HEK293 (cell line): ENCODE data around the gene PRCP.

Experiments used
- CTCF ChIA-PET: fragments of 350-600 bp; formaldehyde crosslinking; extraction: SDS; loops from one replicate; lab custom pipeline; 2021; ENCODE audit warnings: antibody characterized with exemption; lab: Yijun Ruan, JAX
- POLR2A ChIA-PET: fragments of 300-600 bp; formaldehyde crosslinking; extraction: SDS; loops from one replicate; lab custom pipeline; 2020; ENCODE audit warnings: antibody characterized with exemption, inconsistent platforms; lab: Yijun Ruan, JAX
- H3K27ac ChIP-seq: fragments of 200-500 bp; sonication (Bioruptor generic); 2 replicates; pipeline ENCODE4 v1.5.1; 2014; ENCODE audit warnings: low read depth, low read length, control low read depth, inconsistent platforms; ENCODE audit errors: extremely low read depth
- H3K36me3 ChIP-seq, 2 experiments: fragments of 200-500 bp in 1 of 2; sonication (Bioruptor generic) in 1 of 2; 1 replicate in 1 of 2; 2 replicates in 1 of 2; pipeline ENCODE4 v1.5.1; 2014 to 2017; ENCODE audit warnings: inconsistent platforms in 2 of 2, low read length in 2 of 2; ENCODE audit not compliant: control insufficient read depth in 2 of 2, insufficient read depth in 1 of 2
- H3K4me1 ChIP-seq: fragments of 200-500 bp; sonication (Bioruptor generic); 2 replicates; pipeline ENCODE4 v1.5.1; 2014; ENCODE audit warnings: mild to moderate bottlenecking, low read length, inconsistent platforms; ENCODE audit not compliant: control insufficient read depth, insufficient read depth
- H3K4me3 ChIP-seq: 2 replicates; pipeline ENCODE4 v1.5.1; 2011; ENCODE audit warnings: low read depth, mild to moderate bottlenecking, control low read depth, low read length, moderate library complexity
- H3K9me3 ChIP-seq: fragments of 200-500 bp; sonication (Bioruptor generic); 2 replicates; pipeline ENCODE4 v1.5.1; 2014; ENCODE audit warnings: low read depth, low read length, inconsistent platforms; ENCODE audit not compliant: control insufficient read depth, insufficient read depth
- KLF10 ChIP-seq: fragments of 450-650 bp; IDR thresholded peaks from 2 replicates; pipeline ENCODE4 v1.5.1; 2018; ENCODE audit warnings: missing biosample characterization, mild to moderate bottlenecking, missing genetic modification characterization
- KLF8 ChIP-seq: fragments of 450-650 bp; formaldehyde crosslinking; IDR thresholded peaks from 2 replicates; pipeline ENCODE4 v1.5.1; 2016; ENCODE audit warnings: missing biosample characterization, missing genetic modification characterization
- PRDM10 ChIP-seq: fragments of 450-650 bp; formaldehyde crosslinking; IDR thresholded peaks from 2 replicates; pipeline ENCODE4 v1.5.1; 2016; ENCODE audit warnings: missing biosample characterization, missing genetic modification characterization
- RBAK ChIP-seq: fragments of 450-650 bp; formaldehyde crosslinking; IDR thresholded peaks from 2 replicates; pipeline ENCODE4 v1.5.1; 2016; ENCODE audit warnings: missing biosample characterization, missing genetic modification characterization
- SCRT2 ChIP-seq: fragments of 450-650 bp; formaldehyde crosslinking; IDR thresholded peaks from 2 replicates; pipeline ENCODE4 v1.5.1; 2016; ENCODE audit warnings: missing biosample characterization, missing genetic modification characterization
- ZBTB20 ChIP-seq: fragments of 450-650 bp; formaldehyde crosslinking; IDR thresholded peaks from 2 replicates; pipeline ENCODE4 v1.5.1; 2016; ENCODE audit warnings: missing biosample characterization, missing genetic modification characterization
- ZBTB26 ChIP-seq: fragments of 450-650 bp; formaldehyde crosslinking; optimal IDR thresholded peaks from 2 replicates; pipeline ENCODE3; 2016; ENCODE audit warnings: missing biosample characterization, mild to moderate bottlenecking, missing genetic modification characterization
- ZBTB48 ChIP-seq: fragments of 450-650 bp; formaldehyde crosslinking; IDR thresholded peaks from 2 replicates; pipeline ENCODE4 v1.5.1; 2016; ENCODE audit warnings: missing biosample characterization, missing genetic modification characterization
- ZEB2 ChIP-seq: fragments of 450-650 bp; formaldehyde crosslinking; IDR thresholded peaks from 2 replicates; pipeline ENCODE4 v1.5.1; 2016; ENCODE audit warnings: missing biosample characterization, missing genetic modification characterization
- ZFHX2 ChIP-seq: fragments of 450-650 bp; formaldehyde crosslinking; conservative IDR thresholded peaks from 2 replicates; pipeline ENCODE4 v1.5.1; 2016; ENCODE audit warnings: missing biosample characterization, missing genetic modification characterization
- ZNF148 ChIP-seq: fragments of 450-650 bp; formaldehyde crosslinking; IDR thresholded peaks from 2 replicates; pipeline ENCODE4 v1.5.0; 2017; ENCODE audit warnings: missing biosample characterization, missing genetic modification characterization, borderline replicate concordance
- ZNF514 ChIP-seq: fragments of 450-650 bp; formaldehyde crosslinking; IDR thresholded peaks from 2 replicates; pipeline ENCODE4 v1.5.1; 2016; ENCODE audit warnings: missing biosample characterization, missing genetic modification characterization
- ZNF580 ChIP-seq: fragments of 450-650 bp; formaldehyde crosslinking; IDR thresholded peaks from 2 replicates; pipeline ENCODE4 v1.5.1; 2016; ENCODE audit warnings: missing biosample characterization, missing genetic modification characterization
- ZNF610 ChIP-seq: fragments of 450-650 bp; formaldehyde crosslinking; IDR thresholded peaks from 2 replicates; pipeline ENCODE4 v1.5.1; 2016; ENCODE audit warnings: missing biosample characterization, missing genetic modification characterization, borderline replicate concordance
- ZNF626 ChIP-seq: fragments of 450-650 bp; sonication (Bioruptor Pico); formaldehyde crosslinking; IDR thresholded peaks from 2 replicates; pipeline ENCODE4 v1.5.1; 2018; ENCODE audit warnings: missing biosample characterization, missing genetic modification characterization, inconsistent platforms

The PRCP gene

GRCh38 chr11:82901165-82901921 lies 1.1 kb upstream of the PRCP start, which contains the start of gene DDIAS (continued):
- 0 out of 2 replicates have a peak, but pooled peaks have one; percentile 17 for TF ChIP-seq ZNF610 (tag by site-specific recombination)
- TF ChIP-seq ZFHX2 (tag by site-specific recombination): peak; percentile 53
- no peak for TF ChIP-seq ZNF580 (tag by site-specific recombination)
- peak; percentile 92 for TF ChIP-seq SCRT2 (tag by site-specific recombination)
- TF ChIP-seq ZBTB20 (tag by site-specific recombination): peak; percentile 86
- peak; percentile 79 for TF ChIP-seq ZBTB48 (tag by site-specific recombination)
- TF ChIP-seq ZEB2 (tag by site-specific recombination): peak; percentile 74
- no peak for TF ChIP-seq ZNF148 (tag by site-specific recombination)
- TF ChIP-seq PRDM10: peak; percentile 95

- no peak overlapping the region; the same call in 1 of the 2 replicates for H3K27ac ChIP-seq
- H3K36me3 ChIP-seq: no peaks in the 10 kb centered on the region
- CTCF ChIA-PET: interaction anchor here (0.6 to 7.9 kb wide), 4 partner anchors 16 to 142 kb away, joined by 3 to 69 read pairs (median 3); no protein-coding TSS in a partner anchor
- POLR2A ChIA-PET: interaction anchor here (0.7 to 3.6 kb wide), 10 partner anchors 10 to 386 kb away, joined by 3 to 46 read pairs (median 3); partner anchors contain the start of genes CCDC90B and PCF11
- H3K4me1 ChIP-seq: peaks cover 4% of the 10 kb centered on the region; the same call in 1 of the 2 replicates
- no peaks in the 10 kb centered on the region for H3K9me3 ChIP-seq
- TF ChIP-seq ZNF626 (tag by site-specific recombination) (no peak), KLF8 (tag by site-specific recombination) (no peak), KLF10 (tag by site-specific recombination) (no peak), ZBTB48 (tag by site-specific recombination) (peak; percentile 34; the same call in 1 of the 2 replicates), ZNF514 (tag by site-specific recombination) (no peak), RBAK (tag by site-specific recombination) (no peak), ZBTB26 (tag by site-specific recombination) (peak; percentile 0)
- peak overlapping the region; percentile 53 for H3K4me3 ChIP-seq
These were observed 313 bp downstream of the PRCP start for GRCh38 chr11:82899957-82900276.
